Naive thymus-derived CD4-positive, alpha-beta T cell (primary cell): ENCODE data around the gene MYRFL. TPM values are rescaled to one million over a fixed set of nuclear protein-coding genes. Genes with fewer than 3 reads are reported as not detected.

Experiments used
- ATAC-seq: fragments of 150-1000 bp; cut with Tn5 transposase; 2 replicates; pipeline ENCODE4 v1.10.0; 2021; ENCODE audit warnings: mild to moderate bottlenecking, moderate library complexity
- CTCF ChIA-PET: fragments of 350-600 bp; sonication (Branson Sonifier 250); formaldehyde crosslinking; loops from one replicate; lab custom pipeline; 2021; ENCODE audit warnings: antibody characterized with exemption; lab: Charles Lee
- POLR2A ChIA-PET: fragments of 350-600 bp; sonication (Branson Sonifier 250); formaldehyde crosslinking; loops from one replicate; lab custom pipeline; 2021; ENCODE audit warnings: antibody characterized with exemption, inconsistent platforms; lab: Charles Lee
- DNase-seq, 9 donors: peaks; one replicate each; pipeline versions ENCODE4 v3.0.0 to v3.0.0-alpha.2; 2020 to 2022; ENCODE audit warnings: mixed read lengths in 1 of 9
- H3K27ac ChIP-seq: one replicate; pipeline ENCODE4 v1.7.0; 2013; ENCODE audit warnings: mild to moderate bottlenecking, low read depth, low read length, moderate library complexity
- H3K27me3 ChIP-seq, 2 donors: one replicate each; pipeline ENCODE4 v1.7.0; 2013; ENCODE audit warnings: low read length in 2 of 2, mild to moderate bottlenecking in 2 of 2, moderate library complexity in 2 of 2; ENCODE audit not compliant: control insufficient read depth in 2 of 2, insufficient read depth in 2 of 2
- H3K36me3 ChIP-seq, 3 experiments: 1 replicate in 2 of 3; 2 replicates in 1 of 3; pipeline ENCODE4 v1.7.0; 2013; ENCODE audit warnings: low read length in 3 of 3, mild to moderate bottlenecking in 3 of 3, moderate library complexity in 1 of 3; ENCODE audit not compliant: insufficient read depth in 3 of 3, control insufficient read depth in 2 of 3
- H3K4me1 ChIP-seq, 2 donors: one replicate each; pipeline ENCODE4 v1.7.0; 2013; ENCODE audit warnings: low read length in 2 of 2, mild to moderate bottlenecking in 2 of 2, moderate library complexity in 1 of 2; ENCODE audit not compliant: control insufficient read depth in 2 of 2, insufficient read depth in 2 of 2
- H3K4me3 ChIP-seq: 2 replicates; pipeline ENCODE4 v1.7.0; 2013; ENCODE audit warnings: mild to moderate bottlenecking, low read length
- H3K9me3 ChIP-seq, 3 experiments: 1 replicate in 2 of 3; 2 replicates in 1 of 3; pipeline ENCODE4 v1.7.0; 2013; ENCODE audit warnings: low read length in 3 of 3; ENCODE audit not compliant: control insufficient read depth in 2 of 3
- H3K27ac Mint-ChIP-seq, 9 donors: one replicate each; pipeline ENCODE4 v1.8.0; 2020 to 2022; ENCODE audit warnings: mixed read lengths in 9 of 9, mild to moderate bottlenecking in 8 of 9, moderate library complexity in 5 of 9, inconsistent platforms in 2 of 9
- H3K27me3 Mint-ChIP-seq, 5 donors: one replicate each; pipeline ENCODE4 v1.8.0; 2021 to 2022; ENCODE audit warnings: mixed read lengths in 5 of 5, mild to moderate bottlenecking in 1 of 5
- H3K36me3 Mint-ChIP-seq, 5 donors: one replicate each; pipeline ENCODE4 v1.8.0; 2020 to 2022; ENCODE audit warnings: mixed read lengths in 5 of 5, mild to moderate bottlenecking in 3 of 5, inconsistent platforms in 1 of 5
- H3K4me1 Mint-ChIP-seq, 7 donors: one replicate each; pipeline ENCODE4 v1.8.0; 2020 to 2022; ENCODE audit warnings: mixed read lengths in 7 of 7, mild to moderate bottlenecking in 3 of 7, inconsistent platforms in 1 of 7
- H3K4me3 Mint-ChIP-seq, 10 donors: one replicate each; pipeline ENCODE4 v1.8.0; 2020 to 2022; ENCODE audit warnings: mild to moderate bottlenecking in 10 of 10, mixed read lengths in 10 of 10, moderate library complexity in 6 of 10, inconsistent platforms in 2 of 10
- H3K9me3 Mint-ChIP-seq, 11 donors: one replicate each; pipeline ENCODE4 v1.8.0; 2020 to 2022; ENCODE audit warnings: mixed read lengths in 11 of 11, mild to moderate bottlenecking in 4 of 11, inconsistent platforms in 1 of 11, moderate library complexity in 1 of 11
- intact Hi-C, 2 donors: fragments of 100-400 bp; cut with micrococcal nuclease; formaldehyde crosslinking; loops; one replicate each; pipeline ENCODE4 v1.15.1; 2023
- polyA plus RNA-seq, 2 donors: library from polyadenylated mRNA; unstranded; fragments of 300-500 nt; fragmentation: Illumina TruSeq; gene quantifications; one replicate each; pipeline ENCODE4 v1.2.3, GENCODE V29; 2021
- total RNA-seq, 6 experiments: library from RNA in 5 of 6; stranded (reverse) in 5 of 6; gene quantifications; 1 replicate in 5 of 6; 2 replicates in 1 of 6; pipeline ENCODE4 v1.2.3 and lab custom pipeline; 2021 to 2026

Gene MYRFL
- total and polyA plus RNA-seq, 7 experiments from 2014 or later = 0.24 TPM; not detected in 6

DNA sequence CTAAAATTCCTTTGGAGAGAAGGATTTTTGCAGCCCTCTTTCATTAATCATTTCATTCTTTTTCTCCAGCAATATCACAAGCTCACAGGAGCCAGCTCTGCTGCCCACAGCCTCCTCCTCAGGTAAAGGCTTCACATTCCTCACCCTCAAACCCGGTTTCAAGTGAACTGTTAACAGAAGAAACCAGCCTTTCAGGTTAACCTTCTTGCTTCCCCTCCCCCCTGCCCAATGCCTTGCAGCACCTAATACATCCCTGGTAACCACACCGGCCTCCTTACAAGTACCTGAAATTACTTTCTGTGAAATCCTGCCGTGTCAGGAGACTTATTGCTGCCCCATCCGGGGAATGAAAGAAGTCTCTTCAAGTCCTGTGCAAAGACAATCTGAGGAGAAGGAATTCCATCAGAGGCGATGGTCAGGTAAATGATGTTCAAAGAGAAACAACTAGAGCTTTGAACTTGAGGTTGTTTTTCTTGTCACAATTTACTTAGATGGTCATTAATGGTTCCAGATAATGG is 111.2 kb downstream of the MYRFL start:
- intact Hi-C loops = no loop called here
- no peak overlapping the region for H3K4me3 ChIP-seq
- Mint-ChIP-seq H3K36me3 (no peaks in the 10 kb centered on the region), H3K4me1 (no peaks in the 10 kb centered on the region), H3K4me3 (no peak overlapping the region), H3K27me3 (peaks cover 0 to 21% (median 13%) of the 10 kb centered on the region in 5 donors), H3K9me3 (peaks cover 0 to 11% (median 0%) of the 10 kb centered on the region in 11 donors), H3K27ac (no peak overlapping the region)
- CTCF ChIA-PET = no interaction called here
- ATAC-seq = no peak
- POLR2A ChIA-PET = no interaction called here
- no peaks in the 10 kb centered on the region for H3K9me3 ChIP-seq
- no peaks in the 10 kb centered on the region for H3K4me1 ChIP-seq
- H3K27me3 ChIP-seq = no peaks in the 10 kb centered on the region
- no peaks in the 10 kb centered on the region for H3K36me3 ChIP-seq
- no peak overlapping the region for H3K27ac ChIP-seq
- no peak for DNase-seq

GRCh38 chr12:69936766-69937165 is 111.7 kb downstream of the MYRFL start:
- DNase-seq (no peak), ATAC-seq (no peak)
- ChIA-PET CTCF (no interaction called here), POLR2A (no interaction called here)
- H3K36me3 Mint-ChIP-seq = no peaks in the 10 kb centered on the region
- Histone ChIP-seq H3K4me1 (no peaks in the 10 kb centered on the region), H3K36me3 (no peaks in the 10 kb centered on the region), H3K27ac (no peak overlapping the region), H3K9me3 (no peaks in the 10 kb centered on the region), H3K4me3 (no peak overlapping the region), H3K27me3 (no peaks in the 10 kb centered on the region)
- H3K4me1 Mint-ChIP-seq = no peaks in the 10 kb centered on the region
- H3K4me3 Mint-ChIP-seq = no peak overlapping the region
- intact Hi-C loops = no loop called here
- H3K9me3 Mint-ChIP-seq = peaks cover 0 to 11% (median 0%) of the 10 kb centered on the region in 11 donors
- no peak overlapping the region for H3K27ac Mint-ChIP-seq
- peaks cover 0 to 21% (median 13%) of the 10 kb centered on the region in 5 donors for H3K27me3 Mint-ChIP-seq

GRCh38 chr12:69947123-69947522 is 122.1 kb downstream of the MYRFL start:
- intact Hi-C loops = no loop called here
- H3K27me3 Mint-ChIP-seq = no peaks in the 10 kb centered on the region
- DNase-seq (no peak), ATAC-seq (no peak)
- no peaks in the 10 kb centered on the region for H3K36me3 Mint-ChIP-seq
- H3K36me3 ChIP-seq = no peaks in the 10 kb centered on the region
- H3K27ac ChIP-seq = no peak overlapping the region
- ChIA-PET POLR2A (no interaction called here), CTCF (no interaction called here)
- H3K27me3 ChIP-seq = no peaks in the 10 kb centered on the region
- peaks cover 0 to 4% (median 0%) of the 10 kb centered on the region in 11 donors for H3K9me3 Mint-ChIP-seq
- no peak overlapping the region for H3K4me3 Mint-ChIP-seq
- H3K4me1 ChIP-seq = no peaks in the 10 kb centered on the region
- no peaks in the 10 kb centered on the region for H3K4me1 Mint-ChIP-seq
- no peaks in the 10 kb centered on the region for H3K9me3 ChIP-seq
- no peak overlapping the region for H3K4me3 ChIP-seq
- no peak overlapping the region for H3K27ac Mint-ChIP-seq

- no peak for ATAC-seq
- ChIA-PET CTCF (no interaction called here), POLR2A (no interaction called here)
These were observed 122.9 kb downstream of the MYRFL start for GRCh38 chr12:69947897-69948296.

GRCh38 chr12:69948851-69949250 is 123.8 kb downstream of the MYRFL start:
- DNase-seq = no peak
- Histone ChIP-seq H3K4me1 (no peaks in the 10 kb centered on the region), H3K27me3 (no peaks in the 10 kb centered on the region), H3K36me3 (no peaks in the 10 kb centered on the region), H3K27ac (no peak overlapping the region), H3K9me3 (no peaks in the 10 kb centered on the region), H3K4me3 (no peak overlapping the region)
- peaks cover 0 to 8% (median 0%) of the 10 kb centered on the region in 5 donors for H3K27me3 Mint-ChIP-seq
- H3K4me3 Mint-ChIP-seq = no peak overlapping the region
- ChIA-PET POLR2A (no interaction called here), CTCF (no interaction called here)
- H3K9me3 Mint-ChIP-seq = peaks cover 0 to 1% (median 0%) of the 10 kb centered on the region in 11 donors
- H3K36me3 Mint-ChIP-seq = no peaks in the 10 kb centered on the region
- ATAC-seq = no peak
- H3K4me1 Mint-ChIP-seq = no peaks in the 10 kb centered on the region
- intact Hi-C loops = no loop called here
- no peak overlapping the region for H3K27ac Mint-ChIP-seq

More at GRCh38 chr12:69947897-69948296, 122.9 kb downstream of the MYRFL start:
- Histone ChIP-seq H3K4me3 (no peak overlapping the region), H3K27ac (no peak overlapping the region), H3K36me3 (no peaks in the 10 kb centered on the region), H3K9me3 (no peaks in the 10 kb centered on the region), H3K4me1 (no peaks in the 10 kb centered on the region), H3K27me3 (no peaks in the 10 kb centered on the region)
- Mint-ChIP-seq H3K9me3 (peaks cover 0 to 1% (median 0%) of the 10 kb centered on the region in 11 donors), H3K4me1 (no peaks in the 10 kb centered on the region), H3K27ac (no peak overlapping the region), H3K36me3 (no peaks in the 10 kb centered on the region), H3K4me3 (no peak overlapping the region), H3K27me3 (peaks cover 0 to 5% (median 0%) of the 10 kb centered on the region in 5 donors)
- intact Hi-C loops = no loop called here
- no peak for DNase-seq

GRCh38 chr12:69949311-69950002 is 124.4 kb downstream of the MYRFL start:
- DNase-seq (no peak), ATAC-seq (no peak)
- Histone ChIP-seq H3K4me1 (no peaks in the 10 kb centered on the region), H3K36me3 (no peaks in the 10 kb centered on the region), H3K9me3 (no peaks in the 10 kb centered on the region), H3K4me3 (no peak overlapping the region), H3K27ac (no peak overlapping the region), H3K27me3 (no peaks in the 10 kb centered on the region)
- Mint-ChIP-seq H3K27ac (no peak overlapping the region), H3K36me3 (no peaks in the 10 kb centered on the region), H3K4me3 (no peak overlapping the region), H3K27me3 (peaks cover 0 to 8% (median 0%) of the 10 kb centered on the region in 5 donors), H3K9me3 (peaks cover 0 to 1% (median 0%) of the 10 kb centered on the region in 11 donors), H3K4me1 (no peaks in the 10 kb centered on the region)
- intact Hi-C loops = no loop called here
- ChIA-PET POLR2A (no interaction called here), CTCF (no interaction called here)

DNA sequence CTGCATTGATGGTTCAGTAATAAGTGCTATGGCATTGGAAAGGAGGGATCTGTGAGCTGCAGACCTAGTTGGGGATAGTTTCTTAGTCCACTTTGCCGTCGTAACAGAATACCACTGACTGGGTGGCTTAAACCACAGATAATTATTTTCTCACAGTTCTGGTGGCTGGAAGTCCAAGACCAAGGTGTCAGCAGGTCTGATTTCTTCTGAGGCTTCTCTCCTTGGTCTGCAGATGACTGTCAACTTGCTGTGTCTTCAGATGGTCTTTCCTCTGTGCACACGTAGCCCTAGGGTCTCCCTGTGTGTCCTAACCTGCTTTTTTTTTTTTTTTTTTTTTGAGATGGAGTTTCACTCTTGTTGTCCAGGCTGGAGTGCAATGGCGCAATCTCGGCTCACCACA is 126.1 kb downstream of the MYRFL start:
- no peak for DNase-seq
- peaks cover 0 to 8% (median 2%) of the 10 kb centered on the region in 5 donors for H3K27me3 Mint-ChIP-seq
- H3K9me3 Mint-ChIP-seq = peaks cover 0 to 1% (median 0%) of the 10 kb centered on the region in 11 donors
- Histone ChIP-seq H3K4me1 (no peaks in the 10 kb centered on the region), H3K27ac (no peak overlapping the region), H3K9me3 (no peaks in the 10 kb centered on the region), H3K36me3 (no peaks in the 10 kb centered on the region), H3K4me3 (no peak overlapping the region), H3K27me3 (no peaks in the 10 kb centered on the region)
- CTCF ChIA-PET = no interaction called here
- H3K27ac Mint-ChIP-seq = no peak overlapping the region
- POLR2A ChIA-PET = no interaction called here
- intact Hi-C loops = no loop called here
- no peaks in the 10 kb centered on the region for H3K36me3 Mint-ChIP-seq
- H3K4me1 Mint-ChIP-seq = no peaks in the 10 kb centered on the region
- no peak for ATAC-seq
- H3K4me3 Mint-ChIP-seq = no peak overlapping the region
